Pancreas (tissue), 10 donors: ENCODE measurements around the gene MYPN. TPM values are rescaled to one million over a fixed set of nuclear protein-coding genes. Genes with fewer than 3 reads are reported as not detected.

Experiments used
- ATAC-seq, 4 donors: fragments of 200-7000 bp; cut with Tn5 transposase; one replicate each; pipeline versions ENCODE4 v1.8.0 to v1.9.1; 2020; ENCODE audit warnings: mild to moderate bottlenecking in 4 of 4, moderate library complexity in 4 of 4
- DNase-seq, 6 donors: peaks; one replicate each; pipeline ENCODE4 v3.0.0-alpha.2; 2020
- FAIRE-seq: peaks from 2 replicates; lab custom pipeline; 2012; peaks lifted over from hg19 to GRCh38; lab: Jason Lieb, UNC
- H3K27ac ChIP-seq, 4 donors: fragments of 200-600 bp; sonication (generic); 1 replicate in 3 of 4; 2 replicates in 1 of 4; pipeline versions ENCODE4 v1.5.0 to v1.8.0; 2020
- H3K27me3 ChIP-seq, 4 donors: fragments of 200-600 bp; one replicate each; pipeline ENCODE4 v1.8.0; 2021
- H3K36me3 ChIP-seq, 3 donors: fragments of 200-600 bp; sonication (generic) in 1 of 3; one replicate each; pipeline versions ENCODE4 v1.5.0 to v1.8.0; 2020 to 2021
- H3K4me1 ChIP-seq, 3 donors: fragments of 200-600 bp; one replicate each; pipeline ENCODE4 v1.8.0; 2021
- H3K4me3 ChIP-seq, 4 donors: fragments of 200-600 bp; sonication (generic) in 2 of 4; one replicate each; pipeline versions ENCODE4 v1.5.0 to v1.8.0; 2020 to 2021
- H3K9me3 ChIP-seq, 4 donors: fragments of 200-600 bp; one replicate each; pipeline ENCODE4 v1.8.0; 2021
- WGBS, 2 donors: extraction: QIAGEN DNeasy Blood & Tissue Kit; methylation state at CpG; one replicate each; pipeline ENCODE4 v1.1.7; 2013; 5-methylcytosine and 5-hydroxymethylcytosine counted together
- intact Hi-C, 3 donors: fragments of 100-400 bp; cut with DNase I; formaldehyde crosslinking; loops; one replicate each; pipeline versions ENCODE4 v1.11.1 to v1.14.2; 2022
- polyA plus RNA-seq, 2 donors: library from polyadenylated mRNA; stranded (reverse); fragments of 200-250 nt; gene quantifications; one replicate each; pipeline ENCODE4 v1.2.3, GENCODE V29; 2013
- total RNA-seq, 6 donors: library from RNA; stranded (reverse); fragmentation: NEBNext Ultra II Directional in 4 of 6; extraction: Animal tissue kit (Norgen Biotek cat#: 25700) in 4 of 6; gene quantifications; one replicate each; pipeline versions ENCODE4 v1.2.1 to v1.2.4, GENCODE V29; 2021 to 2023
- TF ChIP-seq, protein P1 (sequence below), 4 donors: fragments of 200-600 bp; sonication (generic) in 3 of 4; IDR thresholded peaks; one replicate each; pipeline versions ENCODE4 v1.5.0 to v1.8.0; 2021; ENCODE audit warnings: antibody characterized with exemption in 4 of 4
- donor health status: healthy with polysubstance abuse.
- donor health status: DM: no; HTN: no; CAD: no; lungs with moderate emphysema.
- donor health status: DM: no; HTN: no; CAD: no.
- donor health status: control.
- donor health status: control.
- donor health status: Bipolar disorder and iron deficiency.
- donor health status: DM: yes; HTN: yes; CAD: no.
- donor health status: DM: no; HTN: no; CAD: no.
- donor health status: DM: no; HTN: no; CAD: no.
- donor health status: DM: yes; HTN: yes; CAD: no.

MYPN gene
- total and polyA plus RNA-seq, 8 donors = 0.16 to 0.83 (median 0.37) TPM

DNA sequence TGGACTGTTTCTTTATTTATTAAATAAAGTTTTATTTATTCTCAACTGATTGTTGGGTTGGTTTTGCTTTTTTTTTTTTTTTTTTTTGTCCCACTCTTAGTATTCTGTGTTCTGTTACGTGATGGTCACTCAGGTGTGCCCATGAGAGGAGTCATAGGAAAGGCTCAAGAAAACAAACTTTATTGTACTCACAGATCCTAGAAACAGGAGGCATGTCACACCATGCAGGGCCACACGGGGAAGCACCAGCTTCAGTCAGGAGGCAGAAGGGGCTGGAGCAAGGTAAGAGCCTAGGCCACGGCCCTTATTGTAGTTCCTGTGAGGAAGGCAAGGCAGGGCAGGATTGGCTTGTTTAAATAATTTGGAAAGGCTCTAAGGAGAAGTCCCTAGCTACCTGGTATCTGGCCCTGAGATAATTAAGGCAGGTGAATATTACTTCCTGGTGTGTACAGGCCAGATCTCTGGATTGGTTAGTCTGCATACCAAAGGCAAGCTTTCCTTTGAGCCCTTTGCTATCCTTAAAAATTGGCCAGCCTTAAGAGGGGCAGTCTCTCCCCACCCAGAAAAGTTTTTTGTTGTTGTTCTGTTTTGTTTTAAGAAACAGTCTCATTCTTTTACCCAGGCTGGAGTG lies 114.4 kb downstream of the MYPN start:
- no peaks in the 10 kb centered on the region for H3K9me3 ChIP-seq
- TF ChIP-seq, protein P1, sequence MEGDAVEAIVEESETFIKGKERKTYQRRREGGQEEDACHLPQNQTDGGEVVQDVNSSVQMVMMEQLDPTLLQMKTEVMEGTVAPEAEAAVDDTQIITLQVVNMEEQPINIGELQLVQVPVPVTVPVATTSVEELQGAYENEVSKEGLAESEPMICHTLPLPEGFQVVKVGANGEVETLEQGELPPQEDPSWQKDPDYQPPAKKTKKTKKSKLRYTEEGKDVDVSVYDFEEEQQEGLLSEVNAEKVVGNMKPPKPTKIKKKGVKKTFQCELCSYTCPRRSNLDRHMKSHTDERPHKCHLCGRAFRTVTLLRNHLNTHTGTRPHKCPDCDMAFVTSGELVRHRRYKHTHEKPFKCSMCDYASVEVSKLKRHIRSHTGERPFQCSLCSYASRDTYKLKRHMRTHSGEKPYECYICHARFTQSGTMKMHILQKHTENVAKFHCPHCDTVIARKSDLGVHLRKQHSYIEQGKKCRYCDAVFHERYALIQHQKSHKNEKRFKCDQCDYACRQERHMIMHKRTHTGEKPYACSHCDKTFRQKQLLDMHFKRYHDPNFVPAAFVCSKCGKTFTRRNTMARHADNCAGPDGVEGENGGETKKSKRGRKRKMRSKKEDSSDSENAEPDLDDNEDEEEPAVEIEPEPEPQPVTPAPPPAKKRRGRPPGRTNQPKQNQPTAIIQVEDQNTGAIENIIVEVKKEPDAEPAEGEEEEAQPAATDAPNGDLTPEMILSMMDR (IDR thresholded peaks at IDR 0.05) = no peak
- no peaks in the 10 kb centered on the region for H3K36me3 ChIP-seq
- DNase-seq (no peak), FAIRE-seq (no peak), ATAC-seq (no peak)
- H3K27me3 ChIP-seq = no peaks in the 10 kb centered on the region
- no peak overlapping the region for H3K27ac ChIP-seq
- intact Hi-C loops = no loop called here
- no peaks in the 10 kb centered on the region for H3K4me1 ChIP-seq
- WGBS, 2 donors = 87 to 91% methylated on average over 3 of the region's 3 CpGs
- no peak overlapping the region for H3K4me3 ChIP-seq

DNA sequence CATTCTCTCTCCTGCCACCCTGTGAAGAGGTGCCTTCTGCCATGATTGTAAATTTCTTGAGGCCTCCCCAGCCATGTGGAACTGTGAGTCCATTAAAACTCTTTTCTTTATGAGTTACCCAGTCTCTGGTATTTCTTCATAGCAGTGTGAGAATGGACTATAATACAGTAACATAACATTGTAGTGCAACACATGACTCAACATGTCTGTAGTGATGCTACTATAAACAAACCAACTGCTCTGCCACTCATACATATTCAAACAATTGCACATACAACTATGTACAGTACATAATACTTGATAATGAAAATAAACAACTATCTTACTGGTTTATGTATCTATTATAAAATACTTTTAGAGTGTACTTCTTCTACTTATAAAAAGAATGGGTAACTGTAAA lies 115.5 kb downstream of the MYPN start:
- H3K4me3 ChIP-seq = no peak overlapping the region
- DNase-seq (no peak), FAIRE-seq (no peak), ATAC-seq (no peak)
- H3K27me3 ChIP-seq = no peaks in the 10 kb centered on the region
- no peaks in the 10 kb centered on the region for H3K4me1 ChIP-seq
- H3K27ac ChIP-seq = no peak overlapping the region
- H3K36me3 ChIP-seq = no peaks in the 10 kb centered on the region
- intact Hi-C loops = no loop called here
- TF ChIP-seq, protein P1 (IDR thresholded peaks at IDR 0.05) = no peak
- no peaks in the 10 kb centered on the region for H3K9me3 ChIP-seq

DNA sequence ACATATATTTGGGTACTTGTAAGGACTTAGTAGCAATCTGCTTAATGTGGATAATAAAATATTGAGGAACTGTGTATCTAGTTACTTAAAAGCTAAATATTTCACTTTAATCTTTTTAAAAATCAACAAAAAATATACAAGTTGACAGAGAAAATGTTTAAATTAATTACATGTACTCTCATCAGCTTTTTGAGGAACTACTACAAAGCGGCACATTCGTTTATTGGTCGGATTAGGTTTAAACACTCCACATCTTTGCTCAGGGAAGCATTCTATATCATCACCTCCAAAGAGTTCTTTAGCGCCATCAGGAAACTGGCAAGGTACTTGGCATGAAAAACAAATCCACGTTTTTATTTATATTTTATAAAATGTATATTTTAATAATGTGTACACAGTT lies 121.0 kb downstream of the MYPN start:
- no peaks in the 10 kb centered on the region for H3K27me3 ChIP-seq
- intact Hi-C loops = loop anchor here in 1 of 3 donors (10.0 kb wide), 1 partner anchor 65 kb away; no protein-coding TSS in a partner anchor
- 74% methylated on average over 5 of the region's 5 CpGs for WGBS, 2 donors
- ATAC-seq = no peak
- no peak overlapping the region for H3K27ac ChIP-seq
- TF ChIP-seq, protein P1 (IDR thresholded peaks at IDR 0.05) = no peak
- DNase-seq = no peak
- peaks cover 0 to 3% (median 0%) of the 10 kb centered on the region in 3 donors for H3K4me1 ChIP-seq
- peak overlapping the region in 1 of 4 donors; percentile 55 for H3K4me3 ChIP-seq
- FAIRE-seq = no peak
- no peaks in the 10 kb centered on the region for H3K9me3 ChIP-seq
- H3K36me3 ChIP-seq = no peaks in the 10 kb centered on the region

DNA sequence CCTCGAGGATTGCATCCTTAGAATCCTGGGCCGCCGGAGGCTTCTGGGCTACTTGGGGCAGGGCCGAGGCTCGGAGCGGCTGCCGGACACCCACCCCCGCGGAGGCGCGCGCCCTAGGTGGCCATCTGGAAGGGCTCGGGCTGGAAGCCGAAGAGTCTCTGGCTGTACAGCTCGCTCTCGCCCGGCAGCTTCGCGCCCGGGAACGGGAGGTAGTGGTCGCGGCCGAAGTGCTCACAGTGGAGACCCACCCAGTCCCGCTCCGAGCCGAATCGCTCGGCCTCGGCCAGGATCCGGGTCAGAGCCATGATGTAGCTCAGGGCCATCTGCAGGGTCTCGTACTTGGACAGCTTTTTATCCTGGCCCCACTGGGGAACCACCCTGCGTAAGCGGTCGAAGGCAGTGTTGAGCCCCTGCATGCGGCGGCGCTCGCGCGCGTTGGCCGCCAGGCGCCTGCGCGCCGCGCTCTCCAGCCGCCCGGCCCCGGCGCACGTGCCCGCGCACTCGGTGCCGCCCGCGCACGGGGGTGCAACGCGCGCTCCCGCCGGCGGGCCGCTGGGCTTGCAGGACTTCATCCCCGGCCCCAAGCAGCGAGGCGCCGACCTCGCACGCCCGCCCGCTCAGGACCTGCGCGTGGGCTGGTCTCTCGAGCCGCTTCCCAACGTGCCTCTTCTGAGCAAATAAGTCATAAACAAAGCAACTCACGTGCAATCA lies 122.0 kb downstream of the MYPN start:
- Histone ChIP-seq H3K36me3 (no peaks in the 10 kb centered on the region), H3K9me3 (no peaks in the 10 kb centered on the region), H3K27ac (peak overlapping the region; percentile 43 to 74 (median 58)), H3K27me3 (no peaks in the 10 kb centered on the region), H3K4me1 (peaks cover 0 to 3% (median 0%) of the 10 kb centered on the region in 3 donors), H3K4me3 (peak overlapping the region; percentile 46 to 66 (median 50))
- FAIRE-seq (no peak), ATAC-seq (peak; percentile 97 to 99 (median 99)), DNase-seq (peak; percentile 52 to 86 (median 66))
- TF ChIP-seq, protein P1 (IDR thresholded peaks at IDR 0.05) = no peak
- 0 to 1% methylated on average over 80 to 81 of the region's 81 CpGs for WGBS, 2 donors
- intact Hi-C loops = loop anchor here in 1 of 3 donors (10.0 kb wide), 1 partner anchor 64 kb away; no protein-coding TSS in a partner anchor
